ENCODE measurements around the gene TMEM106B. TPM values are rescaled to one million over a fixed set of nuclear protein-coding genes. Genes with fewer than 3 reads are reported as not detected.

The TMEM106B gene
- total and polyA plus RNA-seq, 7 experiments from 2014 or later, result 22.8 to 69.2 (median 40.1) TPM

GRCh38 chr7:12258074-12258473 is 47.0 kb downstream of the TMEM106B start:
- intact Hi-C loops (cut with micrococcal nuclease), result loop anchor here in 1 of 2 donors (5.0 kb wide), 3 partner anchors 64 to 144 kb away; partner anchors contain the start of gene VWDE
- no peaks in the 10 kb centered on the region for H3K27me3 ChIP-seq (ENCODE audit: control insufficient read depth in 2 of 2, insufficient read depth in 2 of 2, low read length in 2 of 2)
- no peak for DNase-seq

GRCh38 chr7:12267542-12267941 is 56.4 kb downstream of the TMEM106B start:
- no peak overlapping the region for H3K4me3 Mint-ChIP-seq
- peaks cover 0 to 4% (median 0%) of the 10 kb centered on the region in 5 donors for H3K36me3 Mint-ChIP-seq
- Histone ChIP-seq H3K27me3 (ENCODE audit: control insufficient read depth in 2 of 2, insufficient read depth in 2 of 2, low read length in 2 of 2) (no peaks in the 10 kb centered on the region), H3K27ac (ENCODE audit: low read depth, low read length) (no peak overlapping the region), H3K36me3 (ENCODE audit: control insufficient read depth in 2 of 3, insufficient read depth in 3 of 3, low read length in 3 of 3) (no peaks in the 10 kb centered on the region), H3K4me3 (ENCODE audit: low read length) (no peak overlapping the region), H3K9me3 (ENCODE audit: control insufficient read depth in 2 of 3, low read length in 3 of 3) (no peaks in the 10 kb centered on the region), H3K4me1 (ENCODE audit: control insufficient read depth in 2 of 2, insufficient read depth in 2 of 2, low read length in 2 of 2) (no peaks in the 10 kb centered on the region)
- H3K27ac Mint-ChIP-seq, result no peak overlapping the region
- H3K4me1 Mint-ChIP-seq, result no peaks in the 10 kb centered on the region
- H3K27me3 Mint-ChIP-seq, result peaks cover 0 to 10% (median 0%) of the 10 kb centered on the region in 5 donors
- peaks cover 0 to 5% (median 0%) of the 10 kb centered on the region in 11 donors for H3K9me3 Mint-ChIP-seq
- DNase-seq, result no peak
- CTCF ChIA-PET, result no interaction called here
- no peak for ATAC-seq
- POLR2A ChIA-PET, result no interaction called here
- intact Hi-C loops (cut with micrococcal nuclease), result no loop called here

More at GRCh38 chr7:12258074-12258473, 47.0 kb downstream of the TMEM106B start:
- no peak for ATAC-seq
- no peak overlapping the region for H3K27ac Mint-ChIP-seq
- ChIA-PET POLR2A (interaction anchor here (0.8 to 2.8 kb wide), 3 partner anchors 35 to 47 kb away, joined by 3 to 20 read pairs (median 5); partner anchors contain the start of gene TMEM106B), CTCF (interaction anchor here (0.9 kb wide), 1 partner anchor 47 kb away, joined by 4 read pairs; the partner anchor contains the start of gene TMEM106B)
- peaks cover 0 to 11% (median 0%) of the 10 kb centered on the region in 11 donors for H3K9me3 Mint-ChIP-seq
- Histone ChIP-seq H3K27ac (ENCODE audit: low read depth, low read length) (peak overlapping the region; percentile 28), H3K4me1 (ENCODE audit: control insufficient read depth in 2 of 2, insufficient read depth in 2 of 2, low read length in 2 of 2) (peaks cover 23% of the 10 kb centered on the region in 2 donors), H3K36me3 (ENCODE audit: control insufficient read depth in 2 of 3, insufficient read depth in 3 of 3, low read length in 3 of 3) (no peaks in the 10 kb centered on the region), H3K4me3 (ENCODE audit: low read length) (peak overlapping the region; percentile 26), H3K9me3 (ENCODE audit: control insufficient read depth in 2 of 3, low read length in 3 of 3) (no peaks in the 10 kb centered on the region)
- peaks cover 0 to 4% (median 0%) of the 10 kb centered on the region in 5 donors for H3K27me3 Mint-ChIP-seq
- H3K4me1 Mint-ChIP-seq, result peaks cover 0 to 12% (median 9%) of the 10 kb centered on the region in 7 donors
- H3K4me3 Mint-ChIP-seq, result no peak overlapping the region
- peaks cover 0 to 16% (median under 1%) of the 10 kb centered on the region in 5 donors for H3K36me3 Mint-ChIP-seq

GRCh38 chr7:12269100-12269895 is 58.2 kb downstream of the TMEM106B start:
- H3K36me3 Mint-ChIP-seq, result peaks cover 0 to 4% (median 0%) of the 10 kb centered on the region in 5 donors
- no peaks in the 10 kb centered on the region for H3K9me3 ChIP-seq (ENCODE audit: control insufficient read depth in 2 of 3, low read length in 3 of 3)
- CTCF ChIA-PET, result interaction anchor here (0.7 kb wide), 1 partner anchor 281 kb away, joined by 3 read pairs; no protein-coding TSS in a partner anchor
- H3K27me3 Mint-ChIP-seq, result peaks cover 0 to 9% (median 0%) of the 10 kb centered on the region in 5 donors
- no peak for DNase-seq
- intact Hi-C loops (cut with micrococcal nuclease), result no loop called here
- no peak overlapping the region for H3K4me3 ChIP-seq (ENCODE audit: low read length)
- no peak overlapping the region for H3K27ac Mint-ChIP-seq
- H3K4me3 Mint-ChIP-seq, result no peak overlapping the region
- H3K36me3 ChIP-seq (ENCODE audit: control insufficient read depth in 2 of 3, insufficient read depth in 3 of 3, low read length in 3 of 3), result no peaks in the 10 kb centered on the region
- no peaks in the 10 kb centered on the region for H3K4me1 ChIP-seq (ENCODE audit: control insufficient read depth in 2 of 2, insufficient read depth in 2 of 2, low read length in 2 of 2)
- no peak overlapping the region for H3K27ac ChIP-seq (ENCODE audit: low read depth, low read length)
- no peaks in the 10 kb centered on the region for H3K27me3 ChIP-seq (ENCODE audit: control insufficient read depth in 2 of 2, insufficient read depth in 2 of 2, low read length in 2 of 2)
- POLR2A ChIA-PET, result no interaction called here
- ATAC-seq, result no peak
- H3K9me3 Mint-ChIP-seq, result peaks cover 0 to 5% (median 0%) of the 10 kb centered on the region in 11 donors
- no peaks in the 10 kb centered on the region for H3K4me1 Mint-ChIP-seq

GRCh38 chr7:12281038-12281437 is 69.9 kb downstream of the TMEM106B start:
- H3K4me3 ChIP-seq (ENCODE audit: low read length), result no peak overlapping the region
- H3K27me3 ChIP-seq (ENCODE audit: control insufficient read depth in 2 of 2, insufficient read depth in 2 of 2, low read length in 2 of 2), result no peaks in the 10 kb centered on the region
- DNase-seq (no peak), ATAC-seq (no peak)
- peaks cover 4 to 17% (median 10%) of the 10 kb centered on the region in 5 donors for H3K36me3 Mint-ChIP-seq
- H3K9me3 Mint-ChIP-seq, result peaks cover 0 to 23% (median 13%) of the 10 kb centered on the region in 11 donors
- H3K27me3 Mint-ChIP-seq, result peaks cover 0 to 22% (median 4%) of the 10 kb centered on the region in 5 donors
- CTCF ChIA-PET, result no interaction called here
- H3K36me3 ChIP-seq (ENCODE audit: control insufficient read depth in 2 of 3, insufficient read depth in 3 of 3, low read length in 3 of 3), result no peaks in the 10 kb centered on the region
- no peak overlapping the region for H3K4me3 Mint-ChIP-seq
- H3K4me1 ChIP-seq (ENCODE audit: control insufficient read depth in 2 of 2, insufficient read depth in 2 of 2, low read length in 2 of 2), result no peaks in the 10 kb centered on the region
- POLR2A ChIA-PET, result no interaction called here
- H3K27ac ChIP-seq (ENCODE audit: low read depth, low read length), result no peak overlapping the region
- no peak overlapping the region for H3K27ac Mint-ChIP-seq
- H3K9me3 ChIP-seq (ENCODE audit: control insufficient read depth in 2 of 3, low read length in 3 of 3), result no peaks in the 10 kb centered on the region
- peaks cover 0 to 3% (median 0%) of the 10 kb centered on the region in 7 donors for H3K4me1 Mint-ChIP-seq
- intact Hi-C loops (cut with micrococcal nuclease), result no loop called here

- ATAC-seq (no peak), DNase-seq (no peak)
- ChIA-PET CTCF (no interaction called here), POLR2A (no interaction called here)
- H3K36me3 ChIP-seq (ENCODE audit: control insufficient read depth in 2 of 3, insufficient read depth in 3 of 3, low read length in 3 of 3), result no peaks in the 10 kb centered on the region
- no peaks in the 10 kb centered on the region for H3K27me3 ChIP-seq (ENCODE audit: control insufficient read depth in 2 of 2, insufficient read depth in 2 of 2, low read length in 2 of 2)
- peaks cover 0 to 13% (median 3%) of the 10 kb centered on the region in 5 donors for H3K36me3 Mint-ChIP-seq
- peaks cover 0 to 7% (median 0%) of the 10 kb centered on the region in 5 donors for H3K27me3 Mint-ChIP-seq
- H3K4me3 ChIP-seq (ENCODE audit: low read length), result no peak overlapping the region
- peaks cover 0 to 33% (median 5%) of the 10 kb centered on the region in 11 donors for H3K9me3 Mint-ChIP-seq
- H3K4me1 ChIP-seq (ENCODE audit: control insufficient read depth in 2 of 2, insufficient read depth in 2 of 2, low read length in 2 of 2), result no peaks in the 10 kb centered on the region
- H3K27ac Mint-ChIP-seq, result no peak overlapping the region
- H3K27ac ChIP-seq (ENCODE audit: low read depth, low read length), result no peak overlapping the region
- intact Hi-C loops (cut with micrococcal nuclease), result no loop called here
- H3K4me3 Mint-ChIP-seq, result no peak overlapping the region
- H3K4me1 Mint-ChIP-seq, result no peaks in the 10 kb centered on the region
- peaks cover 0 to 10% (median 0%) of the 10 kb centered on the region in 3 experiments for H3K9me3 ChIP-seq (ENCODE audit: control insufficient read depth in 2 of 3, low read length in 3 of 3)
These were observed 76.8 kb downstream of the TMEM106B start for GRCh38 chr7:12287901-12288300.

- peaks cover 0 to 10% (median 0%) of the 10 kb centered on the region in 3 experiments for H3K9me3 ChIP-seq (ENCODE audit: control insufficient read depth in 2 of 3, low read length in 3 of 3)
- H3K4me3 ChIP-seq (ENCODE audit: low read length), result no peak overlapping the region
- no peak overlapping the region for H3K27ac ChIP-seq (ENCODE audit: low read depth, low read length)
- Mint-ChIP-seq H3K36me3 (peaks cover 0 to 13% (median 3%) of the 10 kb centered on the region in 5 donors), H3K9me3 (peaks cover 0 to 33% (median 5%) of the 10 kb centered on the region in 11 donors), H3K27ac (no peak overlapping the region), H3K4me1 (peaks cover 0 to 5% (median 0%) of the 10 kb centered on the region in 7 donors), H3K4me3 (no peak overlapping the region), H3K27me3 (peaks cover 0 to 4% (median 0%) of the 10 kb centered on the region in 5 donors)
- no peak for DNase-seq
- ChIA-PET POLR2A (interaction anchor here (0.7 kb wide), 1 partner anchor 79 kb away, joined by 3 read pairs; the partner anchor contains the start of gene TMEM106B), CTCF (no interaction called here)
- intact Hi-C loops (cut with micrococcal nuclease), result no loop called here
- no peaks in the 10 kb centered on the region for H3K36me3 ChIP-seq (ENCODE audit: control insufficient read depth in 2 of 3, insufficient read depth in 3 of 3, low read length in 3 of 3)
- ATAC-seq, result no peak
- H3K4me1 ChIP-seq (ENCODE audit: control insufficient read depth in 2 of 2, insufficient read depth in 2 of 2, low read length in 2 of 2), result no peaks in the 10 kb centered on the region
- no peaks in the 10 kb centered on the region for H3K27me3 ChIP-seq (ENCODE audit: control insufficient read depth in 2 of 2, insufficient read depth in 2 of 2, low read length in 2 of 2)
These were observed 78.9 kb downstream of the TMEM106B start for GRCh38 chr7:12289996-12290395.

Data from naive thymus-derived CD4-positive, alpha-beta T cell (primary cell).